Hepatic stellate cell (primary cell): ENCODE measurements around the gene NR6A1.
"Not testable (repeated sequence)": the region's sequence is repeated elsewhere in the genome, so short reads cannot be mapped to it uniquely, and the experiment has no call there.

ENCODE experiments used
- DNase-seq: peaks from one replicate; pipeline ENCODE4 v3.0.0; 2011; ENCODE audit warnings: low spot score

The NR6A1 gene

DNA sequence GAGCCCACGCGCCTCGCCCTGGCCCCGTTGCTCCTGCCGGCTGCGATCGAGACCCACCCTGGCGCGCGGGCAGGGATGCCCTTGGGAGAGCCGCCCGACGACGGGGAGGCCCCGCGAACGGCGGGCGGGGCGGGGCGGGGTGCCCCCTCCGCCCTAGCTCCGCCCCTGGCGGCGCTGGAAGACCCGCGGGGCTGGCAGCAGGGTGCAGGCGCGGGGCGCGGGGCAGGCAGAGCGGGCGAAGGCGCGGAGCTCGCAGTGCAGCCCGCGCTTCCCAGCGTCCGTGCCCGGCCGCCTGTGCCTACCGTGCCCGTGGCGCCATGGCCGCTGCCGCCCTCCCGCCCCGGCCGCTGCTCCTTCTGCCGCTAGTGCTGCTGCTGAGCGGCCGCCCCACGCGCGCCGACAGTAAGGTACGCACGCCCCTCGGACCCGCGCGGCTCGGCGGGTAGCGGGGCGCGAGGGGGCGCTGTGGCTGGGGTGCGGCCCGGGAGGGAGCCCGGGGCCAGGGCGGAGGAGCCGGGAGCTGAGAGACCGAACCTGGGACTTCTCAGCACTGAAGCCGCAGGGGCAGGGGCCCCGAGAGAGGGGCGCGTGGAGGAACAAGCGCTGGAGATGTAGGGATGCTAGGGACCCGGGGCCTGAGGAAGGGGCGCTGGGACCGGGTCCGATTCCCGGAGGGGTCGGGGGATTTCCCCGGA lies 6.0 kb upstream of the NR6A1 start, which contains the start of gene OLFML2A:
Gene OLFML2A, plus strand, starts transcription at position 180 of the 695 bp plus-strand sequence. Its CDS starts 138 bp downstream, at position 318.
- no peak for DNase-seq

DNA sequence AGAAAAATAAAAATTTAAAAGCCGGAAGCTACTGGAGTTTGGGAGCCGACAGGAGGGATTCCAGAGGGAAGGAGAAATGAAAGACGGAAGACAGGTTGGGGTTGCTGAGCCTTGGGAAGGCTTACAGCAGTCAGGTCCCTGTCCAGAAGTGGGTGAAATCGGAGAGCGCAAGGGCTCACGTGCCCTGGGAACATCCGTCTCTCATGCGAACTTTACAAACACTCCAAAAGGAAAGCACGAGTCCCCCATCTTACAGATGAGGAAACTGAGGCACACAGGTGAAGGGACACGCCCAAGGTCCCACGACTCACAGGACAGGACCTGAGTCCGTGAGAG lies 5.5 kb upstream of the NR6A1 start:
- no peak for DNase-seq

GRCh38 chr9:124774129-124774978 lies 3.2 kb upstream of the NR6A1 start:
- DNase-seq, result peak; percentile 88

- no peak for DNase-seq
Measured at GRCh38 chr9:124773473-124774128, 2.5 kb upstream of the NR6A1 start.

DNA sequence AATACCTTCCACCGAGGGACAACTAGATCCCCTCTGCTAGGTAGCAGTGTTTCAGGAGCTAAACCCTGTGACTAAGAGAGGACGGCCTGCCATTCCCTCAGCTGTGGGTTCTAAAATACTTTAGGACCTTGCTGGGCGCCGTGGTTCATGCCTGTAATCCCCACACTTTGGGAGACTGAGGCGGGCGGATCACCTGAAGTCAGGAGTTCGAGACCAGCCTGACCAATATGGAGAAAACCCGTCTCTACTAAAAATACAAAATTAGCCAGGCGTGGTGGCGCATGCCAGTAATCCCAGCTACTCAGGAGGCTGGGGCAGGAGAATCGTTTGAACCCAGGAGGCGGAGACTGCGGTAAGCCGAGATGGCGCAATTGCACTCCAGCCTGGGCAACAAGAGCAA lies 1.8 kb upstream of the NR6A1 start:
- not testable (repeated sequence) for DNase-seq

- DNase-seq, result peak; percentile 81
Measured at GRCh38 chr9:124771867-124772679, 962 bp upstream of the NR6A1 start.

DNA sequence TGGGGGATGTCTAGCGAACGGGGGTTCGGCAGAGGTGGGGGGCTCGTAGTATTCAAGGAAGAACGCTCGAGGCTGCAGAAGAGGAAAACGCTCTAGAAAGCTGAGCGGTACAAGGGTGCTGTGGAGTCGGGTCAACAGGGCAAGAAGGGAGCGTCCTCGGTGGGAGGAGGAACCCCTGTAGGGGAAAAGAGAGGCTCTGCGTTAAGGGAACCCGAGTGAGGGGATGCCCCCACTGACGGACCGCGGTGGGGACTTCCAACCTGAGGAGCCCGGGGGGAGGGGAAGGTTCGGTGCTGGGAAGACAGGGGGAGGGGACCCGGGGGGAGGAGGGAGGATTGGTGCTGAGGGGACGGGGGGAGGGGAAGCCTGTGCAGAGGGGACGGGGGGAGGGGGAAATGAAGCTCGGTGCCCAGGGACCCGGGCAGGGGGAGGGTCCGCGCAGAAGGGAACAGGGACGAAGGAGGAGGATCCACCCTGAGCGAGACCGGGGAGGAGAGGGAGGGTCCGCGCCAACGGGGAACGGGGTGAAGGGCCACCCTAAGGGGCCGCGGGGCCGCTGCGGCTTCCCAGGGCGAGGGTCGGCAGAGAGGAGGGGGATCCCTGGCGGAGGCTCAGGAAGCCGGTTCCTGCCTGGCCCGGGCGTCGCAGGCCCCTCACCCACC lies 621 bp downstream of the NR6A1 start:
- DNase-seq, result no peak

GRCh38 chr9:124769549-124770358 lies 1.4 kb downstream of the NR6A1 start:
- no peak for DNase-seq

DNA sequence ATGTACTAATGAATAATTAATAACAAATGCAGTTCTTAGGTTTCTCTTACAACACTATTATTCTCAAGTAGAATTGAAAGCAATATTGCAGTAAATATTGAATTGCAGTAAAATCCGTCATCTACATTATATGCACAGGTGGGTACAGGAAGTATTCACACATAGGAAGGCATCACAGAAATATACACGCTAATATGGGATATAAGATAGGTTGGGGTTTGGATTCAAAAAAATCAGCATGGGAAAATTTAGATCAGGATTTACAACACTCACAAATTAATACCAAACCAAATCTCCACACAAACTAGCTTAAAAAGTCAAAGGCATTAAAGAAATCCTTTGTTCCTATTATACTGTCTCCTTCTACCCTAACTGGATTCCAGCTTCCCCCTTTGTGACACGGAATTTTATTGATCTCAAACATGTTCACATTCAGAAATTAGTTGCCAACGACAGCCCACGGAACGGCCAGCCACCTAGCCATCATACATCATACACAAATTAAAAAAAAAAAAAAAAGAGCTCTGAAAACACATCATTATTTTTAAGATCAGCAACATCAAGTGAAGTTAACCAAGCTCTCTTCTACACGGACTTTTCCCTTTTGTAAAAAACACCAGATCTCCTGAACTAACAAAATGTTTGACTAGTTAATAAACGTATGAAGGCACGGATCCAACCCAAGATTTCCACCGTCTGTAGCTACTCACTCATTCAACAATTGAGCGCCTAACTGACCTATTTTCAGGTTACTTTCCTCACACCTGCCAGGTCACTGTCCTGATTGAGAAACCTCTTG lies 2.2 kb downstream of the NR6A1 start:
- DNase-seq, result no peak

DNA sequence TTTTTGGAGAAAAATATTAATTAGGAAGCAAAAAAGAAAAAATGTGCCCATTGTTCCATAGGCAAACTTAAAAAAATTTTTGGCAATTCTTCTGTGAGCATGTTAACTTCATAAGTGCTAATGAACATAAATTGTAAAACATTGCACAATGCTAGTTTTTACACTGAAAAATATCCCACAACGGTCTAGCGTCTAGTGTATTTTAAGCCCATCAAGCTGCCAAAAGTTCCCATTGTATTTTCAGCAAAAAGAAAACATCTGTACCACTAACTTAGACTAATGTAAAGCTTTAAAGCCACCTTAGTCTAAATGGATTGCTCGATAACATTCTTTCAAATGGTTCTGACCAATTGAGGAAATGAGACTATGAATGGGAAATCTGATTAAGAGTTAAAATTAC lies 2.8 kb downstream of the NR6A1 start:
- DNase-seq, result no peak

GRCh38 chr9:124767821-124768220 lies 3.3 kb downstream of the NR6A1 start:
- DNase-seq, result no peak

DNA sequence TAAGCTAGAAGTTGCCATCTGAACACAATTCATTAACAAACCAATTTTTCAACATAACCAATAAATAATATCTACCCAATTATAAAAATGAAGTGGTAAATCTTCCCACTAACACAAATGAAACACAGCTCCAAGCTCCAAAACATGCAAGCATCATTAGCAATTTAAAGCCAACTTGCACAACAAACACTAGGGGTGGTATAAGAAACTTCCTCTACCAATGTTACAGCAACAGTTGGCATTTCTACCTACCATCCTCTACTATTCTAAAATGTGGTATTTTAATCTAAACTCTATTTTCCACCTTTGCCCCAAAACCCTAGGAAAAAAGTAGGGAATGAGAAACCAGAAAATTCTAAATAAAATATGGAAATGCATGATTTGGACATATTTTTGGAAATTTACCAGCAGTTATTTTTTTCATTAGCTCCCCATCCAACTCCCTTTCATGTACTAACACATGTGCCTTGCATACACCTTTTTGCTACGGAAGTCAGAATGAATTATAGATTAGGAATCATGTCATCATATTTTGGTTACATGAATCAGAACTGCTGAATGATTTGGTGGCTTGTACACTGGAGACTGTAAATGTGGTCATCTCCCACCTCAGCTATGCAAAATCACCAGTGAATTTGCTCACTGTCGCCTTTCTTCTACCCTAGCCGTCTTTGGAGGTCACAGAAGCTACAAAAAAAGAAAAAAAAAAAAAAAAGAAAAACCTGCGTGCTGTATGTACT lies 4.1 kb downstream of the NR6A1 start:
- no peak for DNase-seq

GRCh38 chr9:124766326-124766725 lies 4.8 kb downstream of the NR6A1 start:
- no peak for DNase-seq

DNA sequence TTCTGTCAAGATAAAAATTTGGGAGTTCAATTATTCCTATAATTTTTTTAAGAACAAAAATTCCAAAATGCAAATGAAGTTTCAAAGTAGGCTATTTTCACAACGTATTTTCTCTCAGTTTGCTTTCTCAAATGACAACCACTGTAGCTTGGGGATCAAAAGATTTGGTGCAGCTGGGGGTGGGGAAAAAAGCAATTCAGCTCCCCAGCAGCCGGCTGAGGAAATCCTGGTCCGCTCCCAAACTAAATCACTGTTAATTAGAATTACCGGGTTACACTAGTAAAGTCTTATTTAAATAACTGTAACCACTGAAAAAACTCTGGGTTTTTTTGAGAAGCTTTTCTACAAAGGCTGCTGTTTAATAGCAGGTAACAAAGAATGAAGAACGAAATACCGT lies 5.7 kb downstream of the NR6A1 start:
- no peak for DNase-seq

- no peak for DNase-seq
Measured at GRCh38 chr9:124764774-124765438, 6.2 kb downstream of the NR6A1 start.

- no peak for DNase-seq
Measured at GRCh38 chr9:124762633-124763032, 8.5 kb downstream of the NR6A1 start.

DNA sequence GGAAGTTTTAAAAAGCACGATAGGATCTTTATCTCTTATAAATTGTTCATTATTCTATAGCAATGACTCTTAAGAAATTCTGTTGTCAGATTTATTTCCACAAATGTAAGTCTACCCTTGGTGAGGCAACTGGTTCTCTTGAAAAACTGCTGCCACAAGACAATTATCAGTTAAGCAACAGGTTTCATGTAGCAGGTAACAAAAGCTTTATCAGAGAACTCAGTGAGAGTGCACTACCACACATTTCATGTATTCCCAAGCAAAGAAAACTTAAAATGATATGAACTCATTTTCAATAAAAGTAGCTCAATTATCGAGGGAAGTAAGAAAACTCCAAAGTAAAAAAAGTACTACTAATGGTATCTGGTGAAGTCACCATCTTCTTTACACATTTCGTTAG lies 9.4 kb downstream of the NR6A1 start:
- no peak for DNase-seq

GRCh38 chr9:124761196-124761595 lies 9.9 kb downstream of the NR6A1 start:
- DNase-seq, result no peak

- no peak for DNase-seq
Measured at GRCh38 chr9:124760719-124761118, 10.4 kb downstream of the NR6A1 start.
